Hepatocyte (in vitro differentiated cells): ENCODE results near the gene FBXW11.

Source experiments
- CTCF ChIP-seq: fragments of 200-600 bp; sonication (generic); IDR thresholded peaks from 2 replicates; pipeline ENCODE4 v1.5.1; 2016; ENCODE audit warnings: antibody characterized with exemption, mild to moderate bottlenecking; ENCODE audit not compliant: poor library complexity
- EZH2 ChIP-seq: fragments of 200-600 bp; sonication (generic); IDR thresholded peaks from 2 replicates; pipeline ENCODE4 v1.6.1; 2016; ENCODE audit warnings: antibody characterized with exemption, mild to moderate bottlenecking, borderline replicate concordance
- EZH2phosphoT487 ChIP-seq: fragments of 200-600 bp; sonication (generic); IDR thresholded peaks from one replicate; pipeline ENCODE4 v1.6.1; 2018; ENCODE audit warnings: antibody characterized with exemption, mild to moderate bottlenecking, low read depth, moderate library complexity; ENCODE audit not compliant: unreplicated experiment, severe bottlenecking

GRCh38 chr5:172005708-172006320, 624 bp downstream of the FBXW11 start:
- no peak for TF ChIP-seq EZH2phosphoT487
- no peak for TF ChIP-seq CTCF
- no peak for TF ChIP-seq EZH2
